Stromal cell of bone marrow (primary cell): ENCODE results near the gene USP25.

ENCODE experiments used
- DNase-seq: peaks from one replicate; pipeline ENCODE4 v3.0.0-alpha.2; 2012; ENCODE audit warnings: low read depth

The USP25 gene

DNA sequence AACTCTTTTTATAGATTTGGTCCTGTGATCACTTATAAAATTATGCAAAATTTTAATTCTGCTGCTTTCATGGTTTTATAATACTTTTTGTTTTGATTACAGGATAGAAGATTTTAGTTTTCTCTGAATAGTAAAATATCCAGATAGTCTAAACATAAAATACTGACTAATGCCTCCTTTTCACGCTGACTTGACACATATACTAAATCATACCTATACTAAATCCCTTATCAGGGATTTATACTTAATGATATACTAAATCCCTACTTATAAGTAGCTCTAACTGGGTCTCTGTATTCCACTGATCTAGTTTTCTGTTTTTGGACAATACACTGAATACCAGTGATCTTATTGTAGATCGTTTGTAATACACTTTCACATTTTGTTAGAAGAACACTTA is 128.0 kb downstream of the USP25 start:
- DNase-seq, result no peak

DNA sequence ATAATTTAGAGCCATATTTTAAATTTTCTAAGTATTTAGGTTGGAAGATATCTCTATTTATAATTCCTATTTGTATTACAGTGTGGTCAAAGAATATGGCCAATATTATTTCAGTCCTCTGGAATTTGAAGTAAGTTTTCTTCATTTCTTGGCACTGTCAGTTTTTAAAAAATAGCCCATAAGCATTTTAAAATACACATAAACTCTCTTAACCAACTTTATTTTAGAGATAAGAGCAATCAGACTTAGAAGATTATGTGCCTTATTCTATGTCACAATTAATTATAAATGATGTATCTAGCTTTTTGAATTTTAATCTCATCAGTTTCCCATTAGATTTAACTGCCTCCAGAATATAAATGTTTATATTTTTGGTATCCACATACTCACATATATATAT is 130.8 kb downstream of the USP25 start:
- no peak for DNase-seq

DNA sequence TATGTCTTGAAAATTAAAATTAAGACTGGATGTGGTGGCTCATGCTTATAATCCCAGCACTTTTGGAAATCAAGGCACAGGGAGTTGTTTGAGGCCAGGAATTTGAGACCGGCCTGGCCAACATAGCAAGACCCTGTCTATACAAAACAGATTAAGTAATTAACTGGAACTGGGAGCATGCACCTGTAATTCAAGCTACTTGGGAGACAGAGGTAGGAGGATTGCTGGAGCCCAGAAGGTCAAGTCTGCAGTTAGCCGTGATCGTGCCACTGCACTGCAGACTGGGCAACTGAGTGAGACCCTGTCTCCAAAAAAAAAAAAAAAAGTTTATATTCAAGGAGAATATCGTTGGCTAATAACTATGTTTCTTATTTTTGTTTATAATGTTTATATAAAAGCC is 139.2 kb downstream of the USP25 start:
- no peak for DNase-seq

DNA sequence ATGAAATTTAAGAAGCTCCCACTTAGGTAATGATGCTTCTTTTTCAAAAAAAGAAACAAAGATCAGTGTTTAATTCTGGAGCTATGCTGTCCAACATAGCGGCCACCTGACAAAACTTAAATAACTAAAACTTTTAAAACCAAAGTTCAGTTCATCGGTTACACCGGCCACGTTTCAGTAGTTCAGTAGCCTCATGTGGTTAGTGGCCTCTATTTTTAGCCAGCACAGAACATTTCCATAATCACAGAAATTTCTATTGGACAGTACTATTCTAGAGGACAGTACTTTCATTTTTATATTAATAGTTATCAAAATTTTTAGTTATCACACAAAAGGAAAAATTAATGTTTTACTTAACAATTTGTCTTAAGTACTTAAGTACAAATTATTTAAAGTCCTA is 141.0 kb downstream of the USP25 start:
- DNase-seq, result no peak

DNA sequence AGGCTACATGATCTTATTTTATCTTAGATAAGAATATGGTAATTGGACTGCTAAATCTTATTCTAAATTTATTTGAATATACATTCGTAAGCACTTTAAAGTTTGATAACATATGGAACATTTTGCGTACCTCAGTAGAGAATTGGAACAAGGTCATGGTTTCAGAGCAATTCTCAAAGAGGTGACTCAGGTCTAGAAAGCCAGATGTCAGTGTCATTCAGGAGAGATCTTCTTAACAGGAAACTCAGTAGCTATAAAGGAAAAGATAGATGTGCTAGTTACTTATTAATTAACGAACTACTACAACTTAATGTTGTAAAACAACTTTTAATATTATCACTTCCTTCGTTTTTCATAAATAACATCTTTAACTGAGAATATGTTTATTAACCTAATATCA is 142.5 kb downstream of the USP25 start:
- DNase-seq, result no peak

DNA sequence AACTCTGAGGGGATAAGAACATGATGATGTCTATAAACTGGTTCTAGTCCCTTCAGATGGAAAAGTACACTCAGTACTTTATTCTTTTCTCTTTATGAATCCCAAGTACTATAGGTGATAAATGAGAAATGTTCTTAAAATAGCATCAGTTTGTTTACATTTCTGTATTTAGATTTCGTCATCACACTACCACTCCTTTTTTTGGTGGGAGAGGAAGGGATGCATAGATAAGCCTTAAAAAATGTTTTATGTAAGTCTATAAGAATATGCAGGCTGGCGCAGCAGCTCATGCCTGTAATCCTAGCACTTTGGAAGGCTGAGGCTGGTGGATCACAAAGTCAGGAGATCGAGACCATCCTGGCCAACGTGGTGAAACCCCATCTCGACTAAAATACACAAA is 144.8 kb downstream of the USP25 start:
- no peak for DNase-seq

DNA sequence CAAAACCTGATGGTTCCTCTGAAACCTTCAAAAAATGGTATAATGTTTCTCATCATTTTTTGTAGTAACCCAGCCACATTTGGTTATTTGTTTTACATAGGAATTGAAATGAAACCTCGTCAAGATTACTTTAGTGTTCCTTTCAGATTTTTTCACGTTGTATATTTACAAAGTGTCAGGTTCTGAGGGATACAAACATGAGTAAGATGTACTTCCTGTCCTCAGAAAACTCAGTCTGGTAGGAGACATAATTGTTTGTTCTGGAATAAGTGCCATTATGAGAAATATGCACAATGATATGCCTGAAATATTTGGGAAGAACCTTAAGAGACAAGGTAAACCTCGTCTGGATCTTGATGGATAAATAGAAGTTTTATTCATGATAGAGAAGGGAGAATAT is 145.5 kb downstream of the USP25 start:
- DNase-seq, result no peak

DNA sequence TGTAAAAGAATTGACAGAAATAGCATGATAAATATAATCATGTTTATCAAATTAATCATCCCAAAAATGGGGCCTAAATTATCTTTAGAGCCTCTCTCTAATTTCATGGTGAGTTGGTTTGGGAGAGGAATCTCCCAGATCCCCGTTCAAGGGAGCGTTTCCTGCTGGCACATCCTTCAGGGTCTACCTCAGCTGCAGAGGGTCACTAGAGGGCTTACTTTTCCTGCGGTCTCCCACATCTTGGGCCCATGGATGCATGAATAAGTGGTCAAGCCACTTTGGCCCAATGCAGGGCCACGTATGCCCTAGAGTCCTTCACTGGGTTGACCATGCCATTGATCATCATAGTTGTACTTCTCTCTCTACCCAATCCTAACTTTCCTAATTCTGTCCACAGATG is 164.1 kb downstream of the USP25 start:
- DNase-seq, result no peak

DNA sequence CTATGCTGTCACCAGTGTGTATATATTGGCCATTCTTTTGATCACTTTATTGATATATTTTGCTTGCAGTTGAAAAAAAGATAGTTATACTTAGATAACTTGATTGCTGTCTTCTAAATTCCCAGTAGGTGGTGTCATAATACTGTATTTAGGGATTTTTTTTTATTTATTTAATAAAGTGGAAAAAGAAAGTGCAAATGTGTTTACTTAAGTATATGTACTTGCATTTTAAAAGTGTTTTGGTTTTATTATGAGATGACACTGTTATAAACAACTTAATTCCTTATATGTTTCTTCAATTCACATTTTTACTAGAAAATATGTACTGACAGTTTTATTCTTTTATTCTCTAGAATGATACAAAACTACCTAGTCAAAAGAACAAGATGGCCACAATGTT is 164.8 kb downstream of the USP25 start:
- DNase-seq, result peak; percentile 20

DNA sequence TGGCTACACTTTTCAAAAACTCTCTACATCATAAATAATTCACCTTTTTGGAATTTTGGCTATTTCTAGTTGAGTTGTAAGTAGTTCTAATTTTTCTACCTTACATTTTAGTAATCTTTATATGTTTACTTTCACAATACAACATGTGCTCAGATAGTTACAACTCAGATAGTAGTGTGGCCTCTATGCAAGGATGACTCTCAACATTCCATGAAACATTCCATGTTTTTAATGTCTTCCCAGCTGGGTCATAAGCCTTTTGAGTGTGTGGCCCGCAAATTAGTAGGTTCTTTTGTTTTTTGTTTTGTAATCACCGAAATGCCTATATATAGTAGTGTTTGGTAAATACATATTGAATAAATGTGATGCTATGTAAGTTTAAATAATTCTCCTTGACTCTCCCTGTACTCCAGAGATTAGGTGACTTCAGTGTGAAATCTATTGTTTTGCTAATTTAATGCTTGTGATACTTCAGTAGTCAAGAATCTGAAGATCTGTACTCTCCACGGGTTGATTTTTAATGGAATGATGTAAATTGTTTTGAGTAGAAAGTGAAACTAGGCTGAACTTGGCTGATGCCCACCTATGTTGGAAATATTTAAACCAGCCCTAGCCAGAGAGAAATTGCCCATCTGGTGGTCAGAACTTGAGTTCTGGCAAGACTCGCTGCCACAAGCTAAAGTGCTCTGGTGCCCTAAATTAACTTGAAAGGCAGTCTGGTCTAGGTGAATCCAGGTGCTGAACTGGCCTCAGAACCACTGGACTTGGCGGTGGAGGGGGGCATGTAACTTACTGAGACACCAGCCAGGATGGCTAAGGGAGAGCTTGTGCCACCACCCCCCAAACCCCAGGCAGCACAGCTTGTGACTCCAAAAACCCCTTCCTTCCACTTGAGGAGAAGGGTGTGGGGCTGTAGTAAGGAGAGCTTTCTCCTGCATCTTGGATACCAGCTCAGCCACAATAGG is 165.6 kb downstream of the USP25 start:
- no peak for DNase-seq

DNA sequence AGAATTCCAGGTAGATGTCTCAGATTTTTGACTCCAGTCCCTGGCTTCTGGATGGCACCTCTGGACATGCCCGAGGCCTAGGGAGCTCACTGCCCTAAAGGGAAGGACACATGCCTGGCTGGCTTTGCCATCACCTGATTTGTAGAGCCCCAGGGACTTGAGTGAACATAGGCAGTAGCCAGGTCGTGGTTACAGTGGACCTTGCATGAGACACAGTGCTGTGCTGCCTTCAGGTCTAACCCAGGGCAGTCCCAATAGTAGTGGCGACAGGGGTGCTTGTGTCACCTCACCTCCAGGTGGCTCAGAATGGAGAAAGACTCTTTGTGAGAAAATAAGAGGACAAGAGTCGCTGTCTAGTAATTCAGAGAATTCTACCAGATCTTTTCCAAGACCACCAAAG is 166.7 kb downstream of the USP25 start:
- DNase-seq, result no peak

DNA sequence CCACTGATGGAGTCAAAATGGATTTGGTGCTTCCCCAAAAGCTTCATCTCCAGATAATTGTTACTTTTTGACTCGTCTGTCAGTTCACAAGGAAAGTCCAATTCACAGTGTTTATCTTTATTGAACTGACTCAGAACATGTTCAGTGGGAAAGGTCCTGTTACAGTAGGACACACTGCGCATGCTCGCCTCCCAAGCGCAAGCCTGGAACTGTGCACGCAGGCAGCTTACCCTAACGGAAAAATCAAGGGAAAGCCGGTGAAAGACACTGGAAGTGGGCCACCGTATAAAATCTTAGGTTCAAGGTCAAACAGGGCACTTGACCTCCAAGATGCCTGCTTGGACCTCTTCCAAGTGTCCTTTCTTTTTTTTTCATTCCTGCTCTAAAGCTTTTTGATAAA is 174.6 kb downstream of the USP25 start:
- DNase-seq, result no peak

DNA sequence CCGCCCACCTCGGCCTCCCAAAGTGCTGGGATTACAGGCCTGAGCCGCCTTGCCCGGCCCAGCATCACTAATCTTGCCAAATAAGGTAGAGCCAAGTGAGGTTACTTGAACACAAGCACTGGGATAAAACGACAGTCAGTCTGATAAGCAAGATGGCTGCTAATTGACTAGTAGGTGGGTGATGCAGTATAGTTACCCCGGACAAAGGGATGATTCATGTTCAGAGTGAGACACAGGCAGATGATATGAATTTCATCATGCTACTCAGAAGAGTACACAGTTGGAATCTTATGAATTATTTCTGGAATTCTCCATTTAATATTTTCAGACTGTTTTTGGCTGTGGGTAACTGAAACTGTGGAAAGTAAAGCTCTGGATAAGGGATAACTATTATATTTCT is 178.4 kb downstream of the USP25 start:
- no peak for DNase-seq

DNA sequence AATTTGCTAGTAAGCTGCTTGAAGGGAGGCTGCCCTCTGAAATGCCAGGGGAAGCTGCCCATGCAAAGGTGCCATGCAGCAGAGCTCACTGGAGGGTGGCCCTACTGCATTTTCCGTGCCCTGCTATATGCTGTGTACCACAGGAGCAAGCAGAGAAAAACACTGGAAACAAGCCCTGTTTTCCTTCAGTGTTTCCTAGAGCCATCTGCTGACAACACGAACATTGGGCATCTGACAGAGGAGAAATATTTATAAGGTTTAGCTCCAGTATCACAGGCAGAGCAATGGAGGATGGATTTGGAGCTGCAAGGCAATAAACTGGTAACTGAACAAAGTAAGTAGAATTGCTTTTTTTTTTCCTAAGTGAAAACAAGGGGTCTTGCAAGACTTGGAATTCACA is 198.4 kb downstream of the USP25 start:
- DNase-seq, result no peak

DNA sequence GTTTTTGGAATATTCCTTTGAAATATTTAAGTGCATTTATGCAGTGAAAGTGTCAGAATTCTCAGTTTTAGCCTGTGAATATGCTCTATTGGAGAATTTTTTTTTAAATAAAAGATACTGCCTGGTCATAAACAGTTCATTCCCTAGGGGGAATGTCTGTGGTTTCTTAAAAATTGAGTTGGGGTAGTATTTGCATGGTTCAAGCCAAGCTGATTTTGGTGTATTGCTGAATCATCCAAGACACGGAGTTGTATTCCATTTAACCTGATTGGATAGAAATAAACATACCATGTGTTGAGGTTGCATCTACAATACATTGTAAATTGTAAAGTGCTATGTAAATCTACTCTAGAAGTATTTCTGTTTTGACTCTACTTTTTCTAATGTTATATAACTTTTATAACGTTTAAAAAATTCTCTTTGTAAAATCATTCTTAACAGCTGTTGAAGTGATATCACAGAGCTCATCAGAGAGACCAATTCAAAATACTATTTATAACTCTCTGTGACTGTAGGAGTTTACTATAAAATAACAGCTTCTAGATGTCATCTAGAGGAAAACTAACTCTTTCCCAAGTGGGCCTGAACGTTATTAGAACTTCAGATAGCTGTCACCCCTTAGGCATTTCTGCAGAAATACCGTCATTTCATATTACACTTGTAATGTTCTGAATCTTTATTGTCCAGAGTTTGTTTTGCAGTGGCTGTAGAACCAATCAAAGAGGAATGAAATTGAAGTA is 199.1 kb downstream of the USP25 start:
- no peak for DNase-seq

DNA sequence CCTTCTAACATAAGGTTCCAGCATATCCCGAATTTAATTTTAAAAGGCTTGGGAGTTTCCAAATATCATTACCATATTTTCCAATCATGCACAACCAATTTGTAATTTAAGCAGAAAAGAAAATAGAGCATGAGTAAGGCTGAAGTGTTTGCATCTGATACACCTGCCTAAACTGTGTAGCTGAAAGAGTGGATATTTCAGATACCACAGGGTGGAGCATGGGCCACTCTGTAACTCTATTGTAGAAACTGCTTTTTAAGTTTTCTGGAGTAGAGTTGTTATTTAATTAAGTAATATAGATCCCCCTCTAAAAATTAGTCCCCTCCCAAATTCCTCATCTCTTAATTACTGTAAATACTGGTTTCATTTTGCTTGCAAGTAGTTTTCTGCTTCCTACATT is 199.8 kb downstream of the USP25 start:
- DNase-seq, result no peak
